Lower leg skin (tissue), 4 donors: ENCODE measurements around the gene PPA1. TPM values are rescaled to one million over a fixed set of nuclear protein-coding genes. Genes with fewer than 3 reads are reported as not detected.

Source experiments
- DNase-seq, 2 donors: peaks; one replicate each; pipeline ENCODE4 v3.0.0-alpha.2; 2019; ENCODE audit warnings: low spot score in 2 of 2
- H3K4me3 ChIP-seq: fragments of 200-600 bp; sonication (generic); 2 replicates; pipeline ENCODE4 v1.5.1; 2017; ENCODE audit warnings: mild to moderate bottlenecking, low read depth; ENCODE audit not compliant: poor library complexity, severe bottlenecking
- POLR2A ChIP-seq, 2 donors: fragments of 450-650 bp; IDR thresholded peaks; one replicate each; pipeline ENCODE4 v1.6.1; 2016 to 2017; ENCODE audit warnings: antibody characterized with exemption in 2 of 2, mild to moderate bottlenecking in 1 of 2, moderate library complexity in 1 of 2
- WGBS, 2 donors: methylation state at CpG; one replicate each; pipeline ENCODE4 v1.1.5; 2018; 5-methylcytosine and 5-hydroxymethylcytosine counted together
- intact Hi-C: fragments of 100-400 bp; cut with DNase I; formaldehyde crosslinking; loops from one replicate; pipeline ENCODE4 v1.15.0; 2023; ENCODE audit warnings: low total_unique reads
- total RNA-seq, 4 donors: library from RNA; depleted of rRNA; stranded (reverse); fragments of >200 nt; gene quantifications; one replicate each; pipeline ENCODE4 v1.1.0, GENCODE V29; 2016
- TF ChIP-seq, protein P1 (sequence below), 3 donors: fragments of 450-650 bp; IDR thresholded peaks; one replicate each; pipeline ENCODE4 v1.5.1; 2016; ENCODE audit warnings: antibody characterized with exemption in 3 of 3, mild to moderate bottlenecking in 3 of 3, moderate library complexity in 2 of 3

PPA1 gene
- total RNA-seq, 4 donors from 2014 or later = 69.7 to 147 (median 96.9) TPM

DNA sequence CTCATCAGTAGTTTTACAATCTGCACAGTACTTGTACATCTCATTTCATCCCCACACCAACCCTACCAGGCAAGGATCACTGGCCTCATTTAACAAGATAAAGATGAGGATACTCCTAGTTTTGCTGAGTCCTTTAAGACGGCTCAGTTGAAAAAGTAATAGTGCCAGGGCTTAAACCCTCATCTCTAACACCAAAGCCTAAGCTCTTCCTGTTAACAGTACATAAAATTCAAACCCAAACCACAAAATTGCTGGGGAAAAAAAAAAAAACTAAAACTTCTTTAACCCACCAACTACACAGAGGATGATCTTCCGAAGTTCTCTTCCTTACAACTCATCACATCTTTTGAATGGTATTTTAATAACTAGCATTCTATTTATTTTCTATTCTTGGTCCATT is 64.2 kb downstream of the PPA1 start:
- peak overlapping the region; percentile 67 for H3K4me3 ChIP-seq
- no peak for DNase-seq
- intact Hi-C loops = no loop called here
- 22% methylated on average over 2 of the region's 2 CpGs for WGBS, 2 donors
- TF ChIP-seq, protein P1, sequence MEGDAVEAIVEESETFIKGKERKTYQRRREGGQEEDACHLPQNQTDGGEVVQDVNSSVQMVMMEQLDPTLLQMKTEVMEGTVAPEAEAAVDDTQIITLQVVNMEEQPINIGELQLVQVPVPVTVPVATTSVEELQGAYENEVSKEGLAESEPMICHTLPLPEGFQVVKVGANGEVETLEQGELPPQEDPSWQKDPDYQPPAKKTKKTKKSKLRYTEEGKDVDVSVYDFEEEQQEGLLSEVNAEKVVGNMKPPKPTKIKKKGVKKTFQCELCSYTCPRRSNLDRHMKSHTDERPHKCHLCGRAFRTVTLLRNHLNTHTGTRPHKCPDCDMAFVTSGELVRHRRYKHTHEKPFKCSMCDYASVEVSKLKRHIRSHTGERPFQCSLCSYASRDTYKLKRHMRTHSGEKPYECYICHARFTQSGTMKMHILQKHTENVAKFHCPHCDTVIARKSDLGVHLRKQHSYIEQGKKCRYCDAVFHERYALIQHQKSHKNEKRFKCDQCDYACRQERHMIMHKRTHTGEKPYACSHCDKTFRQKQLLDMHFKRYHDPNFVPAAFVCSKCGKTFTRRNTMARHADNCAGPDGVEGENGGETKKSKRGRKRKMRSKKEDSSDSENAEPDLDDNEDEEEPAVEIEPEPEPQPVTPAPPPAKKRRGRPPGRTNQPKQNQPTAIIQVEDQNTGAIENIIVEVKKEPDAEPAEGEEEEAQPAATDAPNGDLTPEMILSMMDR (IDR thresholded peaks at IDR 0.05) = no peak
- TF ChIP-seq POLR2A (IDR thresholded peaks at IDR 0.05) = no peak

DNA sequence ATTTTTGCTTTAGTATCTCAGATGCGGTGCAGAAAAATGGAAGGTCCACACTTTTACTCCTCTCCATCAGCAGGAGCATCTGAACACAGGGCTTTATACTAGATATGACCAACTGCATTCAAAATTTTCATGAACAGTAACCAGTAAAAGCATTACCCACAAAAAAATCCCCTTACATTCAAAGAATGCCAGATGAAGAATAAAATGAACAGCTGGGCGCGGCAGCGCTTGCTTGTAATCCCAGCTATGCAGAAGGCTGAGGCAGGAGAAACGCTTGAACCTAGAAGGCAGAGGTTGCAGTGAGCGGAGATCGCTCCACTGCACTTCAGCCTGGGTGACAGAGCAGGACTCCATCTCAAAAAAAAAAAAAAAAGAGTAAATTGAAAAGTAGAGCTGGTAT is 66.0 kb downstream of the PPA1 start:
- 69 to 75% methylated on average over 7 of the region's 7 CpGs for WGBS, 2 donors
- no peak for DNase-seq
- TF ChIP-seq, protein P1 (IDR thresholded peaks at IDR 0.05) = no peak
- no peak for TF ChIP-seq POLR2A (IDR thresholded peaks at IDR 0.05)
- H3K4me3 ChIP-seq = no peak overlapping the region
- intact Hi-C loops = no loop called here

DNA sequence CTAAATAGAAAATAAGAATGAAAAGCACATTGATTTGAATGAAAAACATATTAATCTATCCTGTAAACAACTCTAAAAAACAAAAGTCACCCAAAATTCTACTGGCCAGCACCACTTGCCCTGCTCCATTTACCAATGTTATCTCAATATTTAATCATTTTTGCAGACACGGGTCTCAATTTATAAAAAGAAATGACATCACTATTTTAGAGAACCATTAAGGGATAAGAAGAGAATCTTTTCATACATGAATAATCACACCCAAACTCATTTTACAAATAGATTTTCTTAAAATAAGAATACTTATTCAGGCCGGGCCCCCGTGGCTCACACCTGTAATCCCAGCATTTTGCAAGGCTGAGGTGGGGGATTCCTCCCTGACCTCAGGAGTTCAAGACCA is 66.8 kb downstream of the PPA1 start:
- TF ChIP-seq, protein P1 (IDR thresholded peaks at IDR 0.05) = no peak
- TF ChIP-seq POLR2A (IDR thresholded peaks at IDR 0.05) = no peak
- H3K4me3 ChIP-seq = no peak overlapping the region
- 67 to 75% methylated on average over 3 of the region's 3 CpGs for WGBS, 2 donors
- intact Hi-C loops = no loop called here
- no peak for DNase-seq

DNA sequence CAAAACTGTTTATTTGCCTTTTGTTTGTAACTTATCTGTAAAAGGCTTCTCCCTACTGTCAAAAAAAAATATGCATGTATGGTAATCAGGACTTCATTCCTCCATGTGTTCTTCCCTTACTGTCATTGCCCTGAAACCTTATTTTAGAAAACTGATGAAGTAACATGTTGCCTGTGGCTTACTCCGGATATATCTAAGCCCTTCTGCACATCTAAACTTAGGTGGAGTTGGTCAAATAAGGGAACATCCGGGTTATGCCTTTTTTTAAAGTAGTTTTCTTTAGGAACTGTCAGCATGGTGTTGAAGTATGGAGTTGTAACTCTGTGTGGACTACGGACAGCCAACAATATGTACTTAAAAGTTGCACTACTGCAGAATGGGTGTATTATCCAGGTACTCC is 69.1 kb downstream of the PPA1 start:
- no peak overlapping the region for H3K4me3 ChIP-seq
- intact Hi-C loops = no loop called here
- no peak for DNase-seq
- no peak for TF ChIP-seq POLR2A (IDR thresholded peaks at IDR 0.05)
- TF ChIP-seq, protein P1 (IDR thresholded peaks at IDR 0.05) = no peak
- WGBS, 2 donors = 59 to 76% methylated on average over 3 of the region's 3 CpGs

DNA sequence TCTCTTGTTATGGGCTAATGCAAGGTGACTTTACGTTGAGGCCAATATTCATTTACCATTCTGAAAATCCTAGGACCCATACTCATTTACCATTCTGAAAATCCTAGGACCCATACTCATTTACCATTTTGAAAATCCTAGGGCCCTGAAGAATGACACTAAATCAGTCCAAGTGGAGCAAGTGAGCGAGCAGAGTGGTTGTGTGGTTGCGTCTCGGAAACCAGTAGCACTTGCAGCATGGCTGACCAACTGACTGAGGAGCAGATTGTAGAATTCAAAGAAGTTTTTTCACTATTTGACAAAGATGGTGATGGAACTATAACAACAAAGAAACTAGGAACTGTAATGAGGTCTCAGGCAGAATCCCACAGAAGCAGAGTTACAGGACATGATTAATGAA is 69.8 kb downstream of the PPA1 start:
- TF ChIP-seq, protein P1 (IDR thresholded peaks at IDR 0.05) = no peak
- no peak for TF ChIP-seq POLR2A (IDR thresholded peaks at IDR 0.05)
- no peak overlapping the region for H3K4me3 ChIP-seq
- WGBS, 2 donors = 95% methylated on average over 4 of the region's 4 CpGs
- no peak for DNase-seq
- intact Hi-C loops = no loop called here

DNA sequence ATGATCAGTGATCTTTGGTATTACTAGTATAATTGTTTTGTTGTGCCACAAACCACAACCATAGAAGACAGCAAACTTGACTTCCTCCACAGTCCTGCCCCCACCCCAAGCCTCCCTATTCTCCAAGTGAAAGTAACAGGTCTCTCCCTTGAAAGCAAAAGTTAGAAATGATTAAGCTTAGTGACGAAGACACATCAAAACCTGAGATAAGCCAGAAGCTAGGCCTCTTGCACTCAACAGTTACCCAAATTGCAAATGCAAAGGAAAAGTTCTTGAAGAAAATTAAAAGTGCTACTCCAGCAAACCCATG is 70.4 kb downstream of the PPA1 start:
- no peak overlapping the region for H3K4me3 ChIP-seq
- intact Hi-C loops = no loop called here
- no peak for DNase-seq
- TF ChIP-seq, protein P1 (IDR thresholded peaks at IDR 0.05) = no peak
- TF ChIP-seq POLR2A (IDR thresholded peaks at IDR 0.05) = no peak
- 75% methylated on average over 1 of the region's 1 CpG for WGBS, 2 donors
